Glutamatergic neuron (in vitro differentiated cells): ENCODE measurements around the gene PARP2. TPM values are rescaled to one million over a fixed set of nuclear protein-coding genes. Genes with fewer than 3 reads are reported as not detected.

ENCODE experiments used
- DNase-seq: peaks from one replicate; pipeline ENCODE4 v3.0.0; 2022
- H3K27ac Mint-ChIP-seq: one replicate; pipeline ENCODE4 v1.8.0; 2020; ENCODE audit warnings: mild to moderate bottlenecking, mixed read lengths, inconsistent platforms; ENCODE audit not compliant: unreplicated experiment
- H3K27me3 Mint-ChIP-seq: one replicate; pipeline ENCODE4 v1.8.0; 2020; ENCODE audit warnings: mild to moderate bottlenecking, moderate library complexity, mixed read lengths, inconsistent platforms; ENCODE audit not compliant: unreplicated experiment
- H3K36me3 Mint-ChIP-seq: one replicate; pipeline ENCODE4 v1.8.0; 2020; ENCODE audit warnings: mild to moderate bottlenecking, mixed read lengths, inconsistent platforms; ENCODE audit not compliant: unreplicated experiment
- H3K4me1 Mint-ChIP-seq: one replicate; pipeline ENCODE4 v1.8.0; 2020; ENCODE audit warnings: mild to moderate bottlenecking, low read depth, mixed read lengths, inconsistent platforms; ENCODE audit not compliant: unreplicated experiment
- H3K4me3 Mint-ChIP-seq: one replicate; pipeline ENCODE4 v1.8.0; 2020; ENCODE audit warnings: mild to moderate bottlenecking, mixed read lengths, inconsistent platforms; ENCODE audit not compliant: unreplicated experiment
- H3K9me3 Mint-ChIP-seq: one replicate; pipeline ENCODE4 v1.8.0; 2020; ENCODE audit warnings: mild to moderate bottlenecking, moderate library complexity, mixed read lengths, inconsistent platforms; ENCODE audit not compliant: unreplicated experiment
- total RNA-seq: library from RNA; stranded (reverse); fragmentation: NEBNext Ultra II Directional; extraction: Animal tissue kit (Norgen Biotek cat#: 25700); gene quantifications from one replicate; pipeline ENCODE4 v1.2.1, GENCODE V29; 2021; ENCODE audit not compliant: unreplicated experiment
- TF ChIP-seq, protein P1 (sequence below): fragments of 200-600 bp; sonication (generic); IDR thresholded peaks from one replicate; pipeline ENCODE4 v1.5.0; 2021; ENCODE audit not compliant: partially characterized antibody, unreplicated experiment

PARP2 gene
- total RNA-seq, 1 donor from 2014 or later = 33.9 TPM

DNA sequence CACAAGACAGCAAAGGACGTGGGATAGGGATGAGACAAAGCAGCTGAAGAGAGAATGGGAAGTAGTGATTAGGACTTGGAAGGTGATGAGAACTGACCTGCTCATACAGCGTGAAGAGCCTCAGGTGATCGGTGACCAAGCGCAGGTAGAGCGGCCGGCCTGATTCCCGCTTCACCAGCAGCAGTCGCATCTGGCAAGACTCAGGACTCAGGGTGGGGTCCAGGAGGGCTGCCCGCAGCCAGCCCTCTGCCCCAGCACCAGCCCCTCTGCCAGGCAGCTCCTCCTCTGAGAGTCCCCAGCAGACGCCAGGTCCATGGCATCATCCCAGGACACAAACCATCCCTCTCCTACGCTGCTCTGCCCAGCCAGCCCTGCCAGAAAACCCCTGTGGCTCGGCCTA, 39.1 kb downstream of the PARP2 start:
- no peak for DNase-seq
- Mint-ChIP-seq H3K36me3 (peaks cover 8% of the 10 kb centered on the region), H3K27ac (no peak overlapping the region), H3K4me3 (no peak overlapping the region), H3K4me1 (no peaks in the 10 kb centered on the region), H3K9me3 (peaks cover 8% of the 10 kb centered on the region), H3K27me3 (peaks cover 2% of the 10 kb centered on the region)
- TF ChIP-seq, protein P1, sequence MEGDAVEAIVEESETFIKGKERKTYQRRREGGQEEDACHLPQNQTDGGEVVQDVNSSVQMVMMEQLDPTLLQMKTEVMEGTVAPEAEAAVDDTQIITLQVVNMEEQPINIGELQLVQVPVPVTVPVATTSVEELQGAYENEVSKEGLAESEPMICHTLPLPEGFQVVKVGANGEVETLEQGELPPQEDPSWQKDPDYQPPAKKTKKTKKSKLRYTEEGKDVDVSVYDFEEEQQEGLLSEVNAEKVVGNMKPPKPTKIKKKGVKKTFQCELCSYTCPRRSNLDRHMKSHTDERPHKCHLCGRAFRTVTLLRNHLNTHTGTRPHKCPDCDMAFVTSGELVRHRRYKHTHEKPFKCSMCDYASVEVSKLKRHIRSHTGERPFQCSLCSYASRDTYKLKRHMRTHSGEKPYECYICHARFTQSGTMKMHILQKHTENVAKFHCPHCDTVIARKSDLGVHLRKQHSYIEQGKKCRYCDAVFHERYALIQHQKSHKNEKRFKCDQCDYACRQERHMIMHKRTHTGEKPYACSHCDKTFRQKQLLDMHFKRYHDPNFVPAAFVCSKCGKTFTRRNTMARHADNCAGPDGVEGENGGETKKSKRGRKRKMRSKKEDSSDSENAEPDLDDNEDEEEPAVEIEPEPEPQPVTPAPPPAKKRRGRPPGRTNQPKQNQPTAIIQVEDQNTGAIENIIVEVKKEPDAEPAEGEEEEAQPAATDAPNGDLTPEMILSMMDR = no peak

DNA sequence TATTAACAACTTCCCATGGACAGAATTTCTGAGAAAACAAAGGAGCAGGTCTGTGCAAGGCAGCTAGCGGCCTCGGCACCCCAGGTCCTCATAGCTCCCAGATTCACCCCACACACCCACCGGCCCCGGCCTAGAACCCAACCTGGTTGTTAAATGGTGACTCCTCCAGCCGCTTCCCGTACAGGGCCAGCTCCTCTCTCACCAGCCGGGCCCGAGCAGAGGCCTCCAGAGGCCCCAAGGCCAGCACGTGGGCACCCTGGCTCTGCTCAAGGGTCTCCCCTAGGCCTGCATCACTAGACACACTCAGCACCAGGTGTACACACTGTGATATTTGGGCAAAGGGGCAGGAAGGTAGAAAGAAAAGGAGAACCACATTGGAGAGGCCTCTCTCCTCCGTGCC, 39.6 kb downstream of the PARP2 start:
- no peaks in the 10 kb centered on the region for H3K4me1 Mint-ChIP-seq
- no peak overlapping the region for H3K4me3 Mint-ChIP-seq
- peaks cover 8% of the 10 kb centered on the region for H3K9me3 Mint-ChIP-seq
- no peak for DNase-seq
- TF ChIP-seq, protein P1 = no peak
- no peak overlapping the region for H3K27ac Mint-ChIP-seq
- peaks cover 8% of the 10 kb centered on the region for H3K36me3 Mint-ChIP-seq
- H3K27me3 Mint-ChIP-seq = no peaks in the 10 kb centered on the region

DNA sequence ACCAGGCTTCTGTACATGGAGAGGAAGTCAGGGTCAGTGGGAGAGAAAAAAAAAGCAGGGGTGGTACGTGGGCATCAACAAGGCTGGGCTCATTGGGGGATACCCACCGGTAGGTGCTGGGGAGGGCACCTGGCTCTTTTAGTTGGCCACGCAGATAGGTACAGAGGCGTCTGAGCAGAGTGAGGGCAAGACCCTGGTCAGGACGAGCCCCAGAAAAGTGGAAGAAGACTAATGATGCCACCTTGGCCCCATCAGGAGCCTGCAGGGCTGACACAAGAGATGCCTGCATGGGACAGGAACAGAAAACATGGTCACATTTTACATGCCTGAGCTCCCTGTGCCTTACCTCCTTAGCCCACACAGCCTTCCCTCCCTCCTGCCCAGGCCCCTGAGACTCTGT, 40.2 kb downstream of the PARP2 start:
- H3K27ac Mint-ChIP-seq = no peak overlapping the region
- H3K36me3 Mint-ChIP-seq = peaks cover 8% of the 10 kb centered on the region
- no peaks in the 10 kb centered on the region for H3K4me1 Mint-ChIP-seq
- no peak for DNase-seq
- no peak overlapping the region for H3K4me3 Mint-ChIP-seq
- TF ChIP-seq, protein P1 = no peak
- H3K9me3 Mint-ChIP-seq = peaks cover 8% of the 10 kb centered on the region
- H3K27me3 Mint-ChIP-seq = no peaks in the 10 kb centered on the region

DNA sequence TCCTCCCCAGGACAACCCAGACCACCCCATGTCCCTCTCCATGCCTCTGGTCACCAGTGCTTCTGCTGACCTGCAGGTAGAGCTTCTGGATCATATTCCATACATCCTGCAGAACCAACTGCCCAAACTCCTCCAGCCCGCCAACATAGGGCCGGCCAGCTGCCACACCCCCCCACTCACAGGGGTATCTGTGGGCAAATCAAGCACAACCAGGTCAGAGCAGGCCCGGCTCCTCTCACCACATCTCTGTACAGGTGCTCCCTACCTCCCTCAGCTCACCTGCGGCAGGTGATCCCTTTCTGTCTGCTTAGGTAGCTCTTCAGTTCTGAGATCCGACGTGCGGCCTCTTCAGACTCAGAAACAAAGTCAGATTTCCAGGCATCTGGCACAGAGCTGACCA, 40.9 kb downstream of the PARP2 start:
- TF ChIP-seq, protein P1 = no peak
- no peak for DNase-seq
- Mint-ChIP-seq H3K4me3 (no peak overlapping the region), H3K4me1 (no peaks in the 10 kb centered on the region), H3K27me3 (no peaks in the 10 kb centered on the region), H3K9me3 (peaks cover 8% of the 10 kb centered on the region), H3K36me3 (peaks cover 8% of the 10 kb centered on the region), H3K27ac (no peak overlapping the region)

DNA sequence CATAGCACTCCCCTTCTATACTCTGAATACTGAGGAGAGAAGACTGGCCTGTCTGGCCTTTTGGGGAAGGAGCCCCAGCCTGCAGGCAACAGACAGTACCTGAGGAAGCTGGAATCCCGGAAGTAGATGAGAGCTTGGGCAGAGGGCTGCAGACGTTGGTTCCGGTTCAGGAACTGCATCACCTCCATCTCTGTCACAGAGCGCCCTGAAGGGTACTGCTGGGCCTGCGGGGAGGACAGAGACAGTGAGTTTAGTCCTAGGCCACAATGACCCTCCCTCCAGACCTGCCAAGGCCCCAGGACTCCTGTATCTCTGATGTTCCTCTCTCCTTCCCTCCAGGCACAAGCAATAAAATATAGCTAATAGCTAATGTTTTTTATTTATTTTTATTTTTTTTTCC, 41.5 kb downstream of the PARP2 start:
- peaks cover 8% of the 10 kb centered on the region for H3K36me3 Mint-ChIP-seq
- TF ChIP-seq, protein P1 = no peak

More for the DNA sequence above, 41.5 kb downstream of the PARP2 start:
- Mint-ChIP-seq H3K4me3 (no peak overlapping the region), H3K27me3 (no peaks in the 10 kb centered on the region), H3K9me3 (peaks cover 8% of the 10 kb centered on the region), H3K27ac (no peak overlapping the region), H3K4me1 (no peaks in the 10 kb centered on the region)
- DNase-seq = no peak
